WTC11 (cell line): Measurements from ENCODE around the gene IFNL4. TPM values are rescaled to one million over a fixed set of nuclear protein-coding genes. Genes with fewer than 3 reads are reported as not detected.

Experiments
- ATAC-seq: fragments of 200-7000 bp; cut with Tn5 transposase; 2 replicates; pipeline ENCODE4 v1.10.0; 2021; ENCODE audit warnings: mild to moderate bottlenecking, moderate library complexity
- CTCF ChIA-PET: fragments of 300-600 bp; sonication (Branson Sonifier 250); formaldehyde crosslinking; loops from one replicate; lab custom pipeline; 2021; ENCODE audit warnings: antibody characterized with exemption; lab: Charles Lee
- POLR2A ChIA-PET: fragments of 350-600 bp; sonication (Branson Sonifier 250); formaldehyde crosslinking; loops from one replicate; lab custom pipeline; 2021; ENCODE audit warnings: antibody characterized with exemption; lab: Charles Lee
- DNase-seq: peaks from one replicate; pipeline ENCODE4 v3.0.0; 2021; ENCODE audit warnings: low spot score
- H3K27ac Mint-ChIP-seq: 2 replicates; pipeline ENCODE4 v1.8.0; 2021; ENCODE audit warnings: mixed read lengths
- H3K27me3 Mint-ChIP-seq: 2 replicates; pipeline ENCODE4 v1.8.0; 2021; ENCODE audit warnings: low read depth, mild to moderate bottlenecking, moderate library complexity, mixed read lengths
- H3K36me3 Mint-ChIP-seq: 2 replicates; pipeline ENCODE4 v1.8.0; 2021; ENCODE audit warnings: mixed read lengths
- H3K4me1 Mint-ChIP-seq: 2 replicates; pipeline ENCODE4 v1.8.0; 2022; ENCODE audit warnings: mixed read lengths
- H3K4me3 Mint-ChIP-seq: 2 replicates; pipeline ENCODE4 v1.8.0; 2021; ENCODE audit warnings: mild to moderate bottlenecking, moderate library complexity, mixed read lengths
- H3K9me3 Mint-ChIP-seq: 2 replicates; pipeline ENCODE4 v1.8.0; 2021; ENCODE audit warnings: mixed read lengths
- AFF4 ChIP-seq: sonication (generic); formaldehyde crosslinking; IDR thresholded peaks from 2 replicates; pipeline ENCODE4 v1.8.1; 2023; ENCODE audit warnings: mild to moderate bottlenecking, missing genetic modification reagents, borderline replicate concordance
- ARID4B ChIP-seq: sonication (generic); formaldehyde crosslinking; IDR thresholded peaks from 2 replicates; pipeline ENCODE4 v1.8.0; 2023; ENCODE audit warnings: missing genetic modification reagents, mild to moderate bottlenecking, borderline replicate concordance
- ERG ChIP-seq: fragments of 250-450 bp; sonication (Bioruptor Pico); IDR thresholded peaks from 2 replicates; pipeline ENCODE4 v1.8.0; 2021; ENCODE audit warnings: mild to moderate bottlenecking
- GTF2I ChIP-seq: fragments of 250-450 bp; sonication (Bioruptor Pico); conservative IDR thresholded peaks from 2 replicates; pipeline ENCODE4 v1.4.0; 2021; ENCODE audit warnings: mild to moderate bottlenecking
- JUN ChIP-seq: sonication (generic); formaldehyde crosslinking; IDR thresholded peaks from 2 replicates; pipeline ENCODE4 v1.8.0; 2023; ENCODE audit warnings: mild to moderate bottlenecking, missing genetic modification reagents
- MXD4 ChIP-seq: fragments of 250-450 bp; sonication (Bioruptor Pico); IDR thresholded peaks from 2 replicates; pipeline ENCODE4 v1.8.0; 2021; ENCODE audit warnings: mild to moderate bottlenecking, moderate library complexity, borderline replicate concordance
- PRRX2 ChIP-seq: fragments of 250-450 bp; sonication (Bioruptor Pico); IDR thresholded peaks from 2 replicates; pipeline ENCODE4 v1.8.0; 2021; ENCODE audit warnings: mild to moderate bottlenecking
- SOX15 ChIP-seq: fragments of 250-450 bp; sonication (Bioruptor Pico); IDR thresholded peaks from 2 replicates; pipeline ENCODE4 v1.9.0; 2021; ENCODE audit warnings: mild to moderate bottlenecking
- ZMAT4 ChIP-seq: fragments of 250-450 bp; sonication (Bioruptor Pico); IDR thresholded peaks from 2 replicates; pipeline ENCODE4 v1.9.0; 2021; ENCODE audit warnings: mild to moderate bottlenecking
- ZNF396 ChIP-seq: fragments of 250-450 bp; sonication (Bioruptor Pico); IDR thresholded peaks from 2 replicates; pipeline ENCODE4 v1.8.0; 2021; ENCODE audit warnings: mild to moderate bottlenecking, moderate library complexity, borderline replicate concordance
- ZNF425 ChIP-seq: fragments of 250-450 bp; sonication (Bioruptor Pico); conservative IDR thresholded peaks from 2 replicates; pipeline ENCODE4 v1.9.0; 2021; ENCODE audit warnings: mild to moderate bottlenecking
- ZNF532 ChIP-seq: fragments of 250-450 bp; sonication (Bioruptor Pico); IDR thresholded peaks from 2 replicates; pipeline ENCODE4 v1.9.0; 2021; ENCODE audit warnings: mild to moderate bottlenecking, borderline replicate concordance
- total RNA-seq: library from RNA; stranded (reverse); gene quantifications from 3 replicates; pipeline ENCODE4 v1.2.3, GENCODE V29; 2021

IFNL4 gene
- total RNA-seq, 1 experiment from 2014 or later: not detected

- TF ChIP-seq ZNF425 (CRISPR knock-in tag) (no peak), PRRX2 (CRISPR knock-in tag) (no peak), ZNF532 (CRISPR knock-in tag) (no peak)
Measured at GRCh38 chr19:39205449-39205764, 43.2 kb downstream of the IFNL4 start (continued).

- ATAC-seq: peak; percentile 31; the same call in 1 of the 2 replicates
- DNase-seq: no peak
- no peaks in the 10 kb centered on the region for H3K9me3 Mint-ChIP-seq
- no peaks in the 10 kb centered on the region; the same call in 1 of the 2 replicates for H3K4me1 Mint-ChIP-seq
- ChIA-PET CTCF (interaction anchor here (1.0 to 3.1 kb wide), 7 partner anchors 9 to 199 kb away, joined by 3 to 12 read pairs (median 4); partner anchors contain the start of gene GMFG), POLR2A (interaction anchor here (0.6 kb wide), 1 partner anchor 80 kb away, joined by 10 read pairs; no protein-coding TSS in a partner anchor)
- peaks cover 51% of the 10 kb centered on the region for H3K27me3 Mint-ChIP-seq
- TF ChIP-seq AFF4 (CRISPR knock-in tag) (no peak), ERG (CRISPR knock-in tag) (no peak), ARID4B (CRISPR knock-in tag) (no peak), MXD4 (CRISPR knock-in tag) (no peak), ZMAT4 (CRISPR knock-in tag) (no peak), GTF2I (CRISPR knock-in tag) (no peak), SOX15 (CRISPR knock-in tag) (no peak), JUN (CRISPR knock-in tag) (no peak), ZNF396 (CRISPR knock-in tag) (no peak)
- H3K27ac Mint-ChIP-seq: no peak within 1 kb of the TSS
- H3K4me3 Mint-ChIP-seq: peak within 1 kb of the TSS; percentile 29; the same call in 1 of the 2 replicates
- H3K36me3 Mint-ChIP-seq: no peaks in the 10 kb centered on the region
Measured at GRCh38 chr19:39203372-39204341, 45.0 kb downstream of the IFNL4 start, which contains the start of gene SYCN. SYCN (minus strand) TSS chr19:39204263; CDS start chr19:39204254, 9 bp downstream.
